NB4 (cell line): ENCODE results near the gene ANO10.
"Not testable (repeated sequence)": the region's sequence is repeated elsewhere in the genome, so short reads cannot be mapped to it uniquely, and the experiment has no call there.

Source experiments
- DNase-seq: peaks from one replicate; pipeline ENCODE4 v3.0.0; 2010; ENCODE audit warnings: low read depth
- H3K4me3 ChIP-seq: one replicate; pipeline ENCODE4 v1.5.1; 2011; ENCODE audit warnings: mild to moderate bottlenecking, low read depth, low read length, moderate library complexity
- CTCF ChIP-seq: IDR thresholded peaks from one replicate; pipeline ENCODE4 v1.5.1; 2012; ENCODE audit warnings: low read depth, low read length
- MAX ChIP-seq: IDR thresholded peaks from 2 replicates; pipeline ENCODE4 v1.6.1; 2011; ENCODE audit warnings: low read depth, low read length
- MYC ChIP-seq: IDR thresholded peaks from 2 replicates; pipeline ENCODE4 v1.6.1; 2011; ENCODE audit warnings: low read depth, low read length
- POLR2A ChIP-seq: IDR thresholded peaks from 2 replicates; pipeline ENCODE4 v1.6.1; 2011; ENCODE audit warnings: mild to moderate bottlenecking; ENCODE audit not compliant: insufficient read length; ENCODE audit errors: extremely low read depth

Gene ANO10

DNA sequence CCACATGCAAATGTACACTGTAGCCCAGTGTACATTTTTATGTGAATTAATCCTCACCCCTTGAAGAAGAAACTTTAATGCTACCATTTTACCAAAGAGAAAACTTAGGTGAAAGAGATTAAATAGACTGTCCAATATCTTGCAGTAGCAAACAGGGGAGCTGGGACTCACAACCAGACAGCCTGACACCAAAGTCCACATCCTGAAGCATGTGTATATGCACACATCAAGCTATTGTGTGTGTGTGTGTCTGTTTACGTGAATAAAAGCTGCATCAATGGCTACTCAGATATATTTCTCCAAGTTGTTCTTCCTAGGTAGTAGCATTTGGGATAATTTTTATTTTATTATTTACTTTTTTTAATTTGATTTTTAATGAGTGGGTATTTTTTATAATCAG is 6.7 kb downstream of the ANO10 start:
- no peak for DNase-seq
- TF ChIP-seq POLR2A (no peak), MYC (no peak)

DNA sequence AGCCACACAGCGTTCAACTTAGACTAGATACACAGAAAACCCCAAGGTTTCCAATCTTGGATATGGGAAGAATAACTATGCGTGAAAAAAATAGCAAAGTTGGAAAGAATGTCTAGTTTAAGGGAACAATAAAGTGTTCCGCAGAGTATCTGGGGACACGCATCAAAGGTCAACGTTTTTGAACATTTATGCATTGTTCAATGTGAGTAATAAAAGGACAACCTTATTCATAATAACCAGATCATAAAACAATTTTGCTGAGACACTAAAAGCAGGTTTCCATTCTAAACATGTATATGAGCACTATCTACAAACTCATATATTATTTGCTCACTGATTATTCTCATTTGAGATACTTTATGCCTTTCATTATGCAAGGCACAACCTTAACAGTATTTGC is 7.8 kb downstream of the ANO10 start:
- no peak for DNase-seq

More for the DNA sequence above, 6.7 kb downstream of the ANO10 start:
- no peak overlapping the region for H3K4me3 ChIP-seq

DNA sequence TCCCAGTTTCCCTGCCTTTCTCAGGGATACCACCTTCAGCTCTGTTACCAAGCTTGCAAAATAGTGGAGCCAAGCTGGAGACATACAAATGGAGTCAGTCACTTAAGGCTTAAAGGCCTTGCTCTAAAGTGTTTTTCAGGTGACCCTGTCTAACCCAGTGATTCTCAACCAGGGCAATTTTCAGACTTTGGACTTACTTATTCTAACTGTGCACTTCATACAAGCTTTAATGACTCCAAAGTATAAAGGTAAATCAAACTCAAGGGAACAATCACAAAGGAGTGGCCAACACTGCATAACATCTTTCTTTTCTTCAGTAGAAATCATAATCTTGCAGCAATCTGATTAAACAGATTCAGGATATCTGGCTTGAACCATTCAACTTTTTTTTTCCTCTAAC is 9.4 kb downstream of the ANO10 start:
- DNase-seq: no peak
- TF ChIP-seq POLR2A (no peak), MYC (no peak), CTCF (no peak), MAX (no peak)
- no peak overlapping the region for H3K4me3 ChIP-seq

More for the DNA sequence above, 7.8 kb downstream of the ANO10 start:
- no peak overlapping the region for H3K4me3 ChIP-seq
- no peak for TF ChIP-seq MYC

- TF ChIP-seq MAX: no peak
- no peak for TF ChIP-seq MYC
- TF ChIP-seq POLR2A: no peak
- no peak for TF ChIP-seq CTCF
- H3K4me3 ChIP-seq: no peak overlapping the region
- DNase-seq: no peak
Measured at GRCh38 chr3:43609406-43609805, 12.4 kb downstream of the ANO10 start.

DNA sequence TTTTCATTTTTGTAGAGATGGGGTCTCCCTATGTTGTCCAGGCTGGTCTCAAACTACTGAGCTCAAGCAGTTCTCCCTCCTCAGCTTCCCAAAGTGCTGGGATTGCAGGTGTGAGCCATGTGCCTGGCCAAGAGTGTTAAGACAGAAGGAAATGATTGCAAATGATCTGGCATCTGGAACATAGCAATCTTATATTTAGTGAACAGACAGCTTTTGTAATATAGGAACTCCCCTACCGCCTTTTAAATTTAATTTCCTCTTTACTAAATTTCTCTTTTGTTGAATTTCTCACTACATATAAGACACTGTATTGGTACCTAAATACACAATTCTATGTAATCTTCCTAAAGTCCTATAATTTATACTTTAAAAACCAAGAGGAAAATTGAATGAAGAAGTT is 13.1 kb downstream of the ANO10 start:
- DNase-seq: no peak
- no peak overlapping the region for H3K4me3 ChIP-seq
- TF ChIP-seq MAX (no peak), MYC (no peak), POLR2A (no peak), CTCF (no peak)

- H3K4me3 ChIP-seq: no peak overlapping the region
- no peak for DNase-seq
- TF ChIP-seq CTCF (no peak), MAX (no peak), MYC (no peak), POLR2A (no peak)
Measured at GRCh38 chr3:43606284-43606683, 15.5 kb downstream of the ANO10 start.

DNA sequence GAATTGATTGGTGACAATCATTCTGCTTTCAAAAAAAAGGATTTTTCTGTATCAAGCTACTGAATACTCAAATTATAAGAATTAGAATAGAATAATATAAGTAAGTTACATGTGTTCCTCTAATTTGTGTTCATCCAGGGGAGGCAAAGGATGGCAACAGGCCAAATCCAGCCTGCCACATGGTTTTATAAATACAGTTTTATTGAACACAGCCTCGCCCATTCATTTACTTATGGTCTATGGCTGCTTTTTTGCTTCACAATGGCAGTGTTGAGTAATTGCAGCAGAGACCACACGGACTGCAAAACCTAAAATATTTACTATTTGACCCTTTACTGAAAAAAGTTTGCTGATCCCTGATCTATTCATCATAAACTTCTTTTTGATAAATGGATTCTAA is 21.9 kb downstream of the ANO10 start:
- DNase-seq, H3K4me3 ChIP-seq: not testable (repeated sequence)

DNA sequence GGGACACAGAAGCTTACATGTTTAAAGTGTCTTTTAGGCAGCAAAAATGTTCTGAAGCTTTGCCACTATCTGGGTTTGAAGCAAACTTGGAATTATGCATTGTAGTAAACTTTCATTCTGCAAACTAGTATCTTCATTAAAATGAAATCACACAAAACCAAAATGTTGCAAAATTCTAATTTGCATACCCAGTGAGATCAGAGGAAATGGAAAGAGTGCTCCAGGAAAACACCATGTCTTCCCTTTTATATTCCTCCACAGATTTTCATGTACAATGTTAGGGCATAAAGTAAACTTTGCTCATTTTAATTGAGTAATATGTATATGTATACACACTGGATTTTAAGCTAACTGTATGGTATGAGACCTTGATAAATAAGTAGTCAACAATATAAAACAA is 23.9 kb downstream of the ANO10 start:
- H3K4me3 ChIP-seq: no peak overlapping the region
- no peak for DNase-seq
- TF ChIP-seq CTCF (no peak), MAX (no peak), POLR2A (no peak), MYC (no peak)

- not testable (repeated sequence) for DNase-seq, H3K4me3 ChIP-seq
Measured at GRCh38 chr3:43596178-43596577, 25.6 kb downstream of the ANO10 start.

- not testable (repeated sequence) for DNase-seq, H3K4me3 ChIP-seq
Measured at GRCh38 chr3:43595280-43595679, 26.5 kb downstream of the ANO10 start.

GRCh38 chr3:43593588-43593987 is 28.2 kb downstream of the ANO10 start:
- DNase-seq, H3K4me3 ChIP-seq: not testable (repeated sequence)
